ENCODE results near the gene MRPS6.

Gene MRPS6

DNA sequence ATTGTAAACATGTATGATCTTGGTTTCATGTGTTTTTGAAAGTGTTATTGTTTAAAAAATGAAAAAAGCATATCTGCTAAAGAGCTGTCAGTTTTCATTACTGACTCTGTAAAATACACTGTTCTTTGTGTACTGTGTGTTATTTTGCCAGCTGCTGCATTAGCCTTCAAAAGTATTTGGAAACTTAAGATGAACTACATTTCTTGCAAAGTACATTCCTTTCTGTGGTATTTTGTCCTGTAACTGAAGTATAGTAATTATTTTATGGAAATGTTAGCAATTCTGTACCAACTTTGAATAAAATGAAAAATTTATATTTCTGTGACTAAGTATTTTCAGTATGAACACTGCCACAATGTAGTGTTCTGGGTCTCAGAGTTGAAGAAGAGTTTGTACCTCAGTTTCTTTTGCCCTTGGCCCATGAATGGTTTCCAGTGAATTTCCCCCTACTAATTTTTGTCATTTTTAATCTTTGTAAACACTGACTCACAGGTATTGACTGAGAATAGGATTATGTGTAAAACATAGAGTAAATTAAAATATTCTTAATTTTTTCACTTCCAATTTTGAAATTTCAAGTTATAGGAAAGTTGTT is 32.7 kb downstream of the MRPS6 start:
- DNase-seq: no peak

DNA sequence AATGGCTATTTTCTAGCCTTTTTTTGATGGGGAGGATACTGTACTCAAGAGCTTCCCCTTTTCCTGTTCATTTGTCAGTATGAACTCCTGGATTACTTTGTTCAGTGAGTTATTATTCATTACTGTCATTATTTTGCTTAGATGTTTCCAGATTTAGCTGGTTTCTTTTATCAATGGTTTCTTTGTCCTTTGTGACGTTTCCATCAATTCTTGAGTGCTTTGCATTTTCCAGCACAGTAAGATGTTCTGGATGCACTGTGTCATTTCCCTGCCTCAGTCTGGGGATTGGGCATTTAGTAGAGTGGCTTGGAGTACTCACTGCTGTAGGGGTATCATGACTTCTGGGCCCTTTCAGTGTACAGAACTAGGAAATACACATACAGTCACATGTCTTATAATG is 34.2 kb downstream of the MRPS6 start:
- no peak for DNase-seq

DNA sequence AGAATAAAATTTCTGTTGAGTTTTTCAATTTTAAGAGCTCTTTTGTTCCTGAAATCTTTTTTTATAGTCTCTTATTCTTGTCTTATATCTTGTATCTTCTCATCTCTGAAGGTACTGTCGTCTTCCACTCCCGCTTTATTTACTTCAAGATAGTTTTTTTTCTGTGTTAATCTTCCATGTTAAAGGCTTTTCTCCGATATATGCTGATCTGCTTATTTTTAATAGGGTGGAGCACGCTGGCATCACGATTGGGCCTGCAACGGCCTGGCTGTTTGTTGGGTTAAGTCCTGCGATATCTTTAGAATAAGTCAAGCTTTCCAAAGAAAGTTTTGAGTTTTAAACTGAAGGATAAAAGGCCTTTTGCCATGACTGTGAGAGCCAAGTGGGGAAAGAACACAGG is 35.7 kb downstream of the MRPS6 start:
- no peak for DNase-seq

DNA sequence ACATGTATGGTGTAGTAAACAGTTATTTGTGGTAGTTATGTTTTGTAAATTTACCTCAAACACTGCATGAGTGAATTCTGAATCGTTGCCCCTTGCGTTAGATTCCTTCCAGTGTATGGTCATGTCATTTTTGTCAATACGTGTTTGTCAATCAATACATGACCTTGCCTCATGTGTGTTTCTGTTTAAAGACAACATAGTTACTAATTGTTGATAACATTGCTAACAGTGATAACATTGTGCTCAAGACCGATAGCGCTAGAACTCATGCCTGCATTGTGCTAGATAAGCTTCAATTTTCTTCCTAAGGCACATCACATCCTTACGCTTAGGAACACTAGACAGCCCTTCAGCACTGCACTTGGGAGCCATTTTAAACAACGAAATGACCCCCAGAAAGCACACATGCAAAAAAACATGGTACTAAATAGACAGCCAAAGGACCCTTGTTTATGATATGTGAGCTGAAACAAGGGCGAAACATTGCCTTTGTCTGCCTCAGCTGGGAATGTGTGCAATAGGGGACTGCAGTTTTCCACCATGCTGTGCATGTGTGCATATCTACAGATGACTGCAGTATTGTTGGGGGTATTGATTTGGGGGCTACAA is 37.3 kb downstream of the MRPS6 start:
- no peak for DNase-seq

DNA sequence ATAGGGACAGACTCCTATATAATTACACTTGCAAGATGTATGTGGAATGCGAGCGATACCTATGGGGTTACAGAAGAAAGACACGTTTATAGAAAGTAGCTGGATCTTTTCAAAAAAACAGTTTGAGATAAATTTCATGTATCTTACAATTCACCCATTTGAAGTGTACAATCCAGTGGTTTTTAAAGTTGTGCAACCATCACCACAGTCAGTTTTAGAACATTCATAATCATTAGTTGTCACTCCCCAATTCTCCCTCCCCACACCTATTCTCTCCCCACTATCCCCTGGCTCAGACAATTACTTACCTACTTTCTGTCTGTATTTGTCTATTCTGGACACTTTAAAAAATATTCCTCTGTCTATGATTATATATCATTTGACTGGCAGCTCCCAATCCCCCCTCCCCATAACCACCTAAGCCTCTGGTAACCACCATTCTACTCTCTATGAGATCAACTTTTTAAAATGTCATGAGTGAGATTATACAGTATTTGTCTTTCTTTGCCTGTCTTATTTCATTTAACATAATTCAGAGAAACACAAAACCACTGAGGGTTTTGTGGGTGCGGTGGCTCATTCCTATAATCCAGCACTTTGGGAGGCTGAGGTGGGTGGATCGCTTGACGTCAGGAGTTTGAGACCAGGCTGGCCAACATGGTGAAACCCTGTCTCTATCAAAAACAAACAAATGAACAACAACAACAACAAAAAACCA is 39.1 kb downstream of the MRPS6 start:
- peak; percentile 48 for DNase-seq

DNA sequence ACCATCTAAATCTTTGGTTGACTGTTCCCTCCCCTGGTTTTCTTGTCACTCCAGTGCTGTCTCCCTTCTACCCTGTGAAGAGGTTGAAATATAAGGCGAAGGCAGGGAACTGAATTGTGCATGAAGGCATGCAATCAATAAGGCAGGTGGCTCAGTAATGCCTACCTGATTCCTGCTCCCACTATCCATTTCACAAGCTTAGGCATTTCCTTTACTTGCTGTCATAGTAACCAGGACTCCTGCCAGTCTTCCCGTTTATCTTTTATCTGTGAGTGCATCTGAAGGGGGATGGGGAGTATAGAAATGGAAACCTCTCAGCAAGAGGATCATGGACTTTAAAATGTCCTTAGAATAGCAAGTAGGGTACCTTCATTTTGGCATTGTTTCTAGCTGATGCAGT is 40.5 kb downstream of the MRPS6 start:
- peak; percentile 14 for DNase-seq

DNA sequence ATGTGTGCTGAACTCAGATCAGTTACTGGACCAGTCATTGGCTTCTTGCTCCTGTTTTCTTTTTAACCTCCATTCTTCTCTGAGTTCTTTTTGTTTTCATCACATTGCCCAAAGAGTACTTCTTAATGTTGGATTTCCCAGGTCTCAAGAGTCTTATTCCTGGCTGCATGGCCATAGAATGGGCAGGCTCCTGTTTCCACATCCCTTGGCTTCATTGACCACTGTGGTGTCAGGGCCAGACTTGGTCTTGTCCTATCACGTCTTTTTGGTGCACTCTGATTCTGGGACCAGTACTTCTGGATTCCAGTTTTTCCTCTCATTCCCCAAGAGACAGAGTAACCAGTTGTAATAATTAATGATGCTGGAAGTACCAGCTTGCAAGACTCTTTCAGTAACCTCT is 41.8 kb downstream of the MRPS6 start:
- DNase-seq: no peak

DNA sequence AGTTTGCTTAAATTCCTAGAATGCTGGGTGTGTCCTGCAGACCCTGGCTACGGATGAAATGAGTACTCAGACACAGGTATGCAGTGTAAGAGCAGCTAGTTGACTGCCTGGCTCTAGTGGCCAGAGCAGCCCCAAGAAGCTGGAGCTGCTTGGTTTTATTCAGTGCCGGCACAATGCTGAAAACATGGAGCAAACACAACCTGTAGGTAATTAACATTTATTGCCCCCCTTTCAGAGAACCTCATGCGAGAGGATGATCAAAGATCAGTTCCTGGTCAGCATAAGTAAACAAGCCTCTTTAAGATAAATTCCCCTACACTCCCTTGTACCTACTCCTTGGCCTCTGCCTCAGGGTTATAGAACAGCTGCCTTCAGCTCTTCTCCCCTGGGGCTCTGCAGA is 43.2 kb downstream of the MRPS6 start:
- DNase-seq: no peak

DNA sequence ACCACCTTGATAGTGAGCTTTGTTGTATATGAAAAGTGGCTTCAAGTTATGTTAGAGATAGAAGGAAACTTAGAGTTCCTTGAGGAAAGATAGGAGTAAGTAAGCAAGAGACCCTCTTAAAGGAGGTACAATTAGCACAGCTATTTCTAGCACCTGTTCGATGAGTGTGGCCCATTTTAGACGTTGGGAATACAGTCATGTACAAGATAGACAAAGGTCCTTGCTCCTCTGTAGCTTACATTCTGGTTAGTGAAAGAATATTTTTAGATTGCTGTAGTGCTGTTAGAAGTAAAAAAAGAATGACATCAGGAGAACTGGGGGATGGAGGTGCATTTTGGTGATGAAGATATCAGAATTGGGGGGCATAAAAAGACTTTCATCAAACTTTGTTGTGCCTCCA is 47.5 kb downstream of the MRPS6 start:
- DNase-seq: no peak

DNA sequence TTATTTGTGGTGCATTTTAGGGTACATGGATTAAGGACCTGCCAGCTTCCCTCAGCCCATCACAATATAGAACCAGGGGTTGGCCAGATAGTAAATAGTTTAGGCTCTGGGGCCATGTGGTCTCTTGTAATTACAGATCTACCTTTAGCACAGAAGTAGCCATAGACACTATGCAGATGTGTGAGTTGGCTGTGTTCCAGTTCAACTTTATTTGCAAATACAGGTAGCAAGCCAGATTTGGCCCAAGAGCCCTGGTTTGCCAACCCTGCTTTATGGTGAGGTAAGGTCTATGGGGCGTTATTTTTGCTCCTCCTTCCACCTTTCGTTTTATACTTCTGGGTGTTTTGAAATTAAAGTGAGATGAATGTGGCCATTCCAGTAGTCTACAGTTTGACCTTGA is 48.7 kb downstream of the MRPS6 start:
- no peak for DNase-seq

DNA sequence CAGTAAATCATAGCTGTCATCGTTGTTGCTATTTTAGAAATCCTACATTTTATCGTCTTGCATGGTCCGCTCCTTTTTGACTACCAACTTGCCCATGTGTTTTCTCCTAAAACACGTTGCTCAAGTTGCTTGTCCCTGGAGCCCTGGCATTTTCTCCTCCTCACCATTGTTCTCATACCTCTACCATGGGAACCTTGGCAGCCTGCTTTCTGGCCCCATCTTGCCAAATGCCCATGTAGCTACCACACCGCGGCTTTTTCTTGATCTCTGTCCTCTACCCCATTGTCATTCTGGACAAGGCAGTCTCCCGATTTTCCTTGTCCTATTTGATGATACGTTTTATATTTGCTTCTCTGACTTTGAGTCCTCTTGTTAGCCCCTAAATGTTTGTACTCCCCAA is 50.2 kb downstream of the MRPS6 start:
- no peak for DNase-seq

DNA sequence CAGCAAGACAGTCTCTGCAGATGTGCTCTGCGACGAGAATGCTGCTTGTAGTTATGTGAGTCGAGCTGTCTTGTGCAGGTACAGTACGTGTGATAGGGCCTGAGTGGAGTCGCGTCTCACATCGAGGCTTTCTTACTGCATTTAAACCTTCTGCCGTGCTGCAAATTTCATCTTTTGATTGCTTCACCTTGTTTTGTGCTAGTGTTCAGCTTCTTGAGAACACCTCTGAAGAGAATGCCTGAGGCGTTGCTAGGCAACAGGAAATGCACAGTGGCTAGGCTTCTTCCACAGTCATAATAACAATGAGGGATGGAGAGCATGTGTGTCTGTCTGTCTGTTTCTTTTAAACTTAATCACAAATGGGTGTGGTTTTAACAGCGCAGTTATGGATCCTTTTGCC is 52.9 kb downstream of the MRPS6 start:
- peak; percentile 61 for DNase-seq

DNA sequence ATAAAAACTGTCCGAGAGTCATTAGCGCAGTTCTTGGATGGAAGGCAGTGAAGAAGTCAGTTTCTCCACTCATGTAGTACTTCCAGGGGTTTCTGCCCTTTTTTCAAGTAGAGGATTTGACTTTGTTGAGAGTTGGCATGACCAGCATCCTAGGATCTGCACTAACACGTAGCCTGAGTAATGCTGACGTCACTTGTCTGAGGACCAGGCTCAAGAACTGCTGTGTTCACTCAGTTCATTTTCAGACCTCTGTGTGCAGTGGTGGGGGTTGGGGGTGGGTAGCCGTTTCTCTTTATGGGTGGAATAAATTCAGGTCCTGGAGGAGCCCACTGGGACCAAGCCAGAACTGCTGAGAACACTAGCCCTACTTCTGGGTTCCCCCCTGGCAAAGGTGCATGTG is 53.3 kb downstream of the MRPS6 start:
- DNase-seq: peak; percentile 45

DNA sequence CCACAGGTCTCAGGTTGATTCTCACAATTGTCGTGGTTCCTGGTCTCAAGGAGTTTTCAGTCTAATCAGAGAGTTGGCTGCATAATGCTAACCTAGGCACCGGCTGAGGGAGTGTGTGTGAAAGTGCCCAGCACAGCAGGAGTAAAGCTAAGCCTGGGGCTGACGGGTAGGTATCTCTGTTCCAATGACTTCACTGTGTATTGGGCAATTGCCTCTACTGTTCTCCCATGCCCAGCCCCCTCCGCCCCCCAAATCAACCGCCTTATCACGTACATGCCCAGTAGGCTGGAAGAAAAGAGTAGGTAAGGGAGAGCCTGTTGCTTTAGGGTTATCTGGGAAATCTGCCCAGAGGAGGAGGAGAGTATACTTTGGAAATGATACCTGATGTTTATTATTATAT is 54.7 kb downstream of the MRPS6 start:
- no peak for DNase-seq

DNA sequence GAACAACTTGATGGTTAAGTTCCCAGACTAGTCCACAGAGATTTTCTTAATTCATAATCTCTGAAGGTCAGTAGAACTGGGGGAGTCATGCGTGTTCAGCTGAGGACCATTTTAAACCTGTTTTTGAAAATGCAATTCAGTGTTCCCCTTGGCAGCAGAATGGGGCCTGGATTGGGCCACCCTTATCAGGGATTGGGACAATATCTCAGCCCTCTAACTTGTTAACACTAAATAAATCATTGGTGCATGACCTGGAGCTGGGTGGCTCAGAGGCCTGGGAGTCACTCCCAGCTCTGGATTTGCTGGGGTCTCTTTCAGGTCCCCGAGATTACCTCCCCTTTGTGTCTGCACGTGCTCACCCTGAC is 55.3 kb downstream of the MRPS6 start:
- DNase-seq: no peak

DNA sequence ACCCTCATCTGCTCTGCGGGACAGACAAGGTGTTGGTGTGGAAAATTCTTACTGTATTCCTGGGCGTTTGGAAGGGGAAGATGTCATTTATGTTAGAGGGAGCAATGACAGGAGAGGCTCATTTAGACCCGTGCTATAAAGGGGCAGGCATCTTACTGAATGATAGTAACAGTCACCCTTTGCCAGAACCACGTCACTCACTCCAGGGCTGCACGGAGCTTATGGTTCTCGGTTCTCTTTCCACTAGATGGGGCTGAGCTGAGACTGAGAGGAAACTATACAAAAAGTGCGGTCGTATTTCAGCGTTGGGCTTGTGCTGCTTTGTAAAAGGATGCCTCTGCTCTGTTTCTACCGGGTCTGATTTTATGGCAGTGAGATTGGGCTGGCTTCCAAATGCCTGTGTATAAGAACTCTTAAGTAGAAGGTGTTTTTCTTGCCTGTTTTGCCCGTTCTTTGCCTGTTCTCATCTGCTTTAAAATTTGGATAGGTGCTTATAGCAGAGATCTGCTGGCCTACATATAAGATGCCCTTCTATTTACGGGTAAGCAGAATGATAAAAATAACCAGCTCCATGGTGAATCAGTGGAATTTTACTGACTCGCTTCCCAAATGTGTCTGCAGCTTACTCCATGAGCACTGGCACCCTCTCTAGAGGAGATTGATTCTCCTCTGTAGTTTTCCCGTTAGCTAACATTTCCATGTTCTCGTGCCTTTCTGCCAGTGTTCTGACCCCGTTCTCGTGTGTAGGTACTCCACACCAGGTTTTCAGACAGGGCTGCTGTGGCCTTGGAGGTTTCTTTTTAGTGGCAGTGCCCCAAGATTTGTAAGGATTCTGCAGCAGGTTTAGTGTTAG is 55.9 kb downstream of the MRPS6 start:
- DNase-seq: peak; percentile 92

DNA sequence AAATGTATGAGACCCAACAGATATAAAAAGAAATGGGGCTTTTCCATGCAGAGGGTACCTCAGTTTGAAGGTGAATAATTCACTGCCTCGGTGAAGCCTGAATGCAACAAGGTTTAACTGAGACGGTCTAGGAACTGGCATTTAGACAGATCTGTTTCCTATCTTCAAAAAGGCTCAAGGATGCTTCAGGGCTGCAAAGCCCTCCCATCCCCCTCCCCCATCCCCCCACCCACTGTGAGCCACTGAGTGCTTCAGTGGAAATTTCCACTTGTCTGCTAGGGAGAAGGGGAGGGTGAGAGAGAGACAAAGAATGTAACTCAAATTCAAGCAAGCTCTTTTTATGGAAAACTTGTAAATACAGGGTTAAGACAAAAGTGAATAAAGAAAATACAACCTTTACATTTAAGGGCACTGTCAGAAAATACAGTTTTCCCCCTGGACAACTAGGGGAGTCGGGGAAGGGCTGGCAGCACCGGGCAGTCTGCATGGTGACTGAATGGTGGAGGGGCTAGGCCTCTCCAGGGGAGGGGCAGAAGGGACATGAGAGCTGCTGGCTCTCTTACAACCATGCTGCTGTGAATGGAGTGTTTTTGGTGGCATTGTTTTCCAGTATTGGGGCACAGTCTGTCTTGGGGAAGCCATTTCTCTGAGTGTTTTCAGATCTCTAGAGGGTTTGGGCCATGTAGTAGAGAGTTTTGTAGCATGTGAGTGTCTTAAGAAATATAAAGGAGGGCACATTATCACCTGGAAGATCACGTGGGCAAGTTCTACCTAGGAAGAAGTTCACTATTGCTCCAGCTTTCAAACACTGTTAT is 56.7 kb downstream of the MRPS6 start:
- DNase-seq: peak; percentile 42

DNA sequence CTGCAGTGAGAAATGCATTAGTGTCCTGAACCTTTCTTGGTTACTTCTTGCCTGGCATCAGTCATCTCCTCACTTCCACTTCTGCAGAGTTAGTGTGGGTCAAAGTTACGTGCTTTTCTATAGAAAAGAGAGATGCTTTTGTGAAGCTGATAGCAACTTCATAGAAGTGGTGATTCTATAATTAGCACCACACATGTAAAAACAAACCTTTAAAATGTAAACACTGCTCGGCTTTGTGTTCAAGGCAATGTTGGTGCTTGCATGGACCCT is 57.3 kb downstream of the MRPS6 start:
- no peak for DNase-seq

DNA sequence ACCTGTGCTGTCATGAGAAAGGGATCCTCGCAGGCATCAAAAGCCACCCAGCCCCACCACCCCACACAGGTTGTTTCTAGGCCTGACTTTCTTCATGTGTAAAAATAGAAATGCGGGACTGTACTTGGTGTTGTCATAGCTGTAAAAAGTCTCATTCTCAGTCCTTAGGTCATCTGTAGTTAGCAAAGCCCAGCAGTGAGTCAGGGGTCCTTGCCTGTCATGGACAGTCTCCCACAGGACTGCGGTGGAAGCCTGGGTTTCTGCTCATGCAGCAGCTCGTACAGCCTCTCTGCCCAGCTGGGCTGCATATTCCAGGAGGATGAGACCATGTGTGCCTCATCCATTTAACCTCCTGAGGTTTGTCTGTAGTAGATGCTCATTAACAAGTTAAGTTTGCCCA is 58.2 kb downstream of the MRPS6 start:
- DNase-seq: no peak

DNA sequence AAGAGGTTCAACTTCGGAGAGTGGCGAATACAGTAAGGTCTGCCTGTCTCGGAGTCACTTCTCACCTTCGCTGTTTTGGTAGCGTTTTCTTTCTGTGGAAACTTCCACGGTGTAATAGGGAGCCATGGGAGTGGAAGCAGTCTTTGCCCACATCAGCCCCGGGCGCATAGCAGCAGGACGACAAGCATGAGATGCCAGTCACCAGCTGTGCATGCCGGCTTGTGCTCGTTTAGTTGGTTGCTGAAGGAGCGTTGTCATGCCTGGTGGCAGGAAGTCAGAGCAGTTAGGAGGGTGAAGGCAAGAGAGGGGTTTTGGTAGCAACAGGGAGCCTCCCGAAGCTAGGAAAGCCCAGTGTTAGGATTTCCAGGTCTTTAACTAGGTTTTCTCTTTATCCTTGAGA is 58.8 kb downstream of the MRPS6 start:
- no peak for DNase-seq

DNA sequence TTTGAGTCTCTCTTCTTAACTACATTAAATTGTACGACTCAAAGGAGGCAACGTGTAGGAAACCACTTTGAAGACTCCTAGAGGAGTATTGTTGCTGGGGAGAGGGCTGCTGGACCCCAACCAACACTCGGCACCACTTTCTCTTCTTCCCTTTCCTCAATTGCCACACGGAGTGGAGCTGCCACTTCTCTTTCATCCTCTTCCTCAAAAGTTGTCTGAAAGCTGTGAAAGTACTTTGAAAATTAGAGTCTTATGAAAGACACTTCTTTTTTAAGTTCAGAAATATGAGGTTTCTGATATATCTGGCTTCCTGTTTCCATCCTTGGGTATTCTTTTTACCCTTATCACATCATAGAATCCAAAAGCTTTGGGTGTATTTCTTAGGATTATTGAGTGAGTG is 59.5 kb downstream of the MRPS6 start:
- no peak for DNase-seq

DNA sequence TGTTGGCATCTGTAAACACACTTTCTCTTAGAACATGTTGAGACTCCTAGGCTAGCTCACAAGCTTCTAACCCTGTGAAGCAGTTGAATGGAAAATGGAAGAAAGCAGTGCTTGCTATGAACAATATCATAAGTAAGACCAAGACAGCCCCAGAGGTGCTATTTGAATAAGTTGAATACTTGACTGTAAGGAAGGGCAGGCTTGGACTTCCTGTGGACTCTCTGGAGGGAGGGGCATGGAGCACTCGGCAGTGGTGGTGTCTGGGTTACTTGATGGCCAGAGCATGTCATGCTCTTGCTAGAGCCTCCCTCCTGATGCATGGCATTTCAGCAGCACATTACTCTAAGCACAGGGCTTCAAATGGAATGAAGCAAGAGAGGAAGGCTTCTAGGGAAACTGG is 60.0 kb downstream of the MRPS6 start:
- no peak for DNase-seq

DNA sequence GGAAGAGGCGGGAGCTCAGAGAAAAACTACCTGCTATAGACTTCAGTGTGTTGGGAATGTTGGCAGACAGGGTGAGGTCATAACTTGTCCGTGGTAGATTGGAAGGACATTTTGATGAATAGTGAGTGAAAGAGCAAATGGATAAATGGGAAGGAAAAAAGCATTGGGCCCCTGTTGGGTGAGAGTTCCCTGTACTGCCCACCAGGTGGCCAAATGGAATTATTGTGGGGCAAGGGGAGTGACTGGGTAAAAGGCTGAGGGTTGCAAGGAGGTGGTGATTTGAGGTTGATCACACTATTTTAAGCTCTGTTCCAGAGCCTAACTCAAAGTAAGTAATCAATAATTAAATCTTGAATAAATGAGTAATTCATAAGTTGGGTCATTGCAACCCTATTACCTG is 60.4 kb downstream of the MRPS6 start:
- no peak for DNase-seq
